ENCODE results near the gene MIA.

Gene MIA

GRCh38 chr19:40786060-40787037, 11.0 kb downstream of the MIA start:
- H3K4me2 ChIP-seq (ENCODE audit: low read depth, low read length, poor library complexity, severe bottlenecking): no peak overlapping the region
- no peaks in the 10 kb centered on the region for H3K9me3 ChIP-seq (ENCODE audit: insufficient read depth, low read length)
- no peak overlapping the region for H3K4me3 ChIP-seq (ENCODE audit: insufficient read depth, low read length, poor library complexity, severe bottlenecking)
- no peaks in the 10 kb centered on the region for H3K9me2 ChIP-seq (replicated peaks; ENCODE audit: insufficient read depth, low read length)
- H3K9ac ChIP-seq (ENCODE audit: low read length): no peak overlapping the region
- H3K27ac ChIP-seq (ENCODE audit: low read depth, low read length): no peak overlapping the region
- H3K79me2 ChIP-seq (ENCODE audit: insufficient read depth, low read length): no peaks in the 10 kb centered on the region
- no peaks in the 10 kb centered on the region for H3K27me3 ChIP-seq (ENCODE audit: low read length)
- H3F3A ChIP-seq (ENCODE audit: insufficient read depth): no peaks in the 10 kb centered on the region
- TF ChIP-seq EZH2phosphoT487 (conservative IDR thresholded peaks at IDR 0.05; ENCODE audit: low read length): no peak
- TF ChIP-seq CTCF (IDR thresholded peaks at IDR 0.05; ENCODE audit: insufficient read depth, low read length, poor library complexity, severe bottlenecking): no peak
- H3K36me3 ChIP-seq (ENCODE audit: low read length): no peaks in the 10 kb centered on the region
- H4K20me1 ChIP-seq (ENCODE audit: low read depth, low read length): no peaks in the 10 kb centered on the region
- no peak overlapping the region for H2AFZ ChIP-seq (ENCODE audit: low read depth, low read length, severe bottlenecking)

GRCh38 chr19:40791349-40791748, 16.0 kb downstream of the MIA start:
- Histone ChIP-seq H3K9me2 (replicated peaks; ENCODE audit: insufficient read depth, low read length) (no peaks in the 10 kb centered on the region), H3K27ac (ENCODE audit: low read depth, low read length) (no peak overlapping the region), H3K4me3 (ENCODE audit: insufficient read depth, low read length, poor library complexity, severe bottlenecking) (no peak overlapping the region), H3K9me3 (ENCODE audit: insufficient read depth, low read length) (no peaks in the 10 kb centered on the region), H3K4me2 (ENCODE audit: low read depth, low read length, poor library complexity, severe bottlenecking) (no peak overlapping the region), H4K20me1 (ENCODE audit: low read depth, low read length) (no peaks in the 10 kb centered on the region), H3K27me3 (ENCODE audit: low read length) (no peaks in the 10 kb centered on the region), H3K79me2 (ENCODE audit: insufficient read depth, low read length) (no peaks in the 10 kb centered on the region), H3F3A (ENCODE audit: insufficient read depth) (no peaks in the 10 kb centered on the region), H3K36me3 (ENCODE audit: low read length) (no peaks in the 10 kb centered on the region), H2AFZ (ENCODE audit: low read depth, low read length, severe bottlenecking) (no peak overlapping the region), H3K9ac (ENCODE audit: low read length) (no peak overlapping the region)
- TF ChIP-seq CTCF (IDR thresholded peaks at IDR 0.05; ENCODE audit: insufficient read depth, low read length, poor library complexity, severe bottlenecking) (no peak), EZH2phosphoT487 (conservative IDR thresholded peaks at IDR 0.05; ENCODE audit: low read length) (no peak)

- Histone ChIP-seq H4K20me1 (ENCODE audit: low read depth, low read length) (no peaks in the 10 kb centered on the region), H3K4me3 (ENCODE audit: insufficient read depth, low read length, poor library complexity, severe bottlenecking) (no peak overlapping the region), H3K36me3 (ENCODE audit: low read length) (no peaks in the 10 kb centered on the region), H3K4me2 (ENCODE audit: low read depth, low read length, poor library complexity, severe bottlenecking) (no peak overlapping the region), H3K27ac (ENCODE audit: low read depth, low read length) (no peak overlapping the region), H3F3A (ENCODE audit: insufficient read depth) (no peaks in the 10 kb centered on the region), H3K9ac (ENCODE audit: low read length) (no peak overlapping the region), H3K9me2 (replicated peaks; ENCODE audit: insufficient read depth, low read length) (no peaks in the 10 kb centered on the region), H3K27me3 (ENCODE audit: low read length) (no peaks in the 10 kb centered on the region), H3K79me2 (ENCODE audit: insufficient read depth, low read length) (no peaks in the 10 kb centered on the region), H3K9me3 (ENCODE audit: insufficient read depth, low read length) (no peaks in the 10 kb centered on the region), H2AFZ (ENCODE audit: low read depth, low read length, severe bottlenecking) (no peak overlapping the region)
- TF ChIP-seq CTCF (IDR thresholded peaks at IDR 0.05; ENCODE audit: insufficient read depth, low read length, poor library complexity, severe bottlenecking) (no peak), EZH2phosphoT487 (conservative IDR thresholded peaks at IDR 0.05; ENCODE audit: low read length) (no peak)
Observed at GRCh38 chr19:40791996-40792395, 16.7 kb downstream of the MIA start.
